Measurements from ENCODE around the gene CTSE.

- TF ChIP-seq, protein P1, sequence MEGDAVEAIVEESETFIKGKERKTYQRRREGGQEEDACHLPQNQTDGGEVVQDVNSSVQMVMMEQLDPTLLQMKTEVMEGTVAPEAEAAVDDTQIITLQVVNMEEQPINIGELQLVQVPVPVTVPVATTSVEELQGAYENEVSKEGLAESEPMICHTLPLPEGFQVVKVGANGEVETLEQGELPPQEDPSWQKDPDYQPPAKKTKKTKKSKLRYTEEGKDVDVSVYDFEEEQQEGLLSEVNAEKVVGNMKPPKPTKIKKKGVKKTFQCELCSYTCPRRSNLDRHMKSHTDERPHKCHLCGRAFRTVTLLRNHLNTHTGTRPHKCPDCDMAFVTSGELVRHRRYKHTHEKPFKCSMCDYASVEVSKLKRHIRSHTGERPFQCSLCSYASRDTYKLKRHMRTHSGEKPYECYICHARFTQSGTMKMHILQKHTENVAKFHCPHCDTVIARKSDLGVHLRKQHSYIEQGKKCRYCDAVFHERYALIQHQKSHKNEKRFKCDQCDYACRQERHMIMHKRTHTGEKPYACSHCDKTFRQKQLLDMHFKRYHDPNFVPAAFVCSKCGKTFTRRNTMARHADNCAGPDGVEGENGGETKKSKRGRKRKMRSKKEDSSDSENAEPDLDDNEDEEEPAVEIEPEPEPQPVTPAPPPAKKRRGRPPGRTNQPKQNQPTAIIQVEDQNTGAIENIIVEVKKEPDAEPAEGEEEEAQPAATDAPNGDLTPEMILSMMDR (IDR thresholded peaks at IDR 0.05 in 2 of 3, conservative IDR thresholded peaks at IDR 0.05 in 1 of 3; ENCODE audit: insufficient read depth in 2 of 3, low read depth in 1 of 3, low read length in 3 of 3) = peak; percentile 89 to 95 (median 93)
- no peak for TF ChIP-seq POLR2AphosphoS5 (IDR thresholded peaks at IDR 0.05; ENCODE audit: control insufficient read depth, insufficient read depth, low read depth, low read length)
- TF ChIP-seq MAX (CRISPR knock-in tag; IDR thresholded peaks at IDR 0.05) = no peak
- no peak for TF ChIP-seq PTRF (tag; IDR thresholded peaks at IDR 0.05)
- no peak for TF ChIP-seq EZH2 (IDR thresholded peaks at IDR 0.05; ENCODE audit: borderline replicate concordance, low read depth, low read length)
- TF ChIP-seq NRF1 (conservative IDR thresholded peaks at IDR 0.05 in 1 of 2, IDR thresholded peaks at IDR 0.05 in 1 of 2) = peak; percentile 67 to 75
- no peak for TF ChIP-seq NFYB (IDR thresholded peaks at IDR 0.05; ENCODE audit: extremely low read depth, insufficient read length)
- TF ChIP-seq ZNF311 (CRISPR knock-in tag; IDR thresholded peaks at IDR 0.05) = no peak
- no peak for TF ChIP-seq POLR2A (conservative IDR thresholded peaks at IDR 0.05)
- no peak for TF ChIP-seq GTF3C2 (IDR thresholded peaks at IDR 0.05; ENCODE audit: borderline replicate concordance, extremely low read depth, insufficient read length)
- no peak for TF ChIP-seq HDGF (IDR thresholded peaks at IDR 0.05)
- TF ChIP-seq SIRT6 (IDR thresholded peaks at IDR 0.05; ENCODE audit: low read depth, low read length) = no peak
- TF ChIP-seq HMG20A (CRISPR knock-in tag; conservative IDR thresholded peaks at IDR 0.05) = no peak
- TF ChIP-seq, protein P2, sequence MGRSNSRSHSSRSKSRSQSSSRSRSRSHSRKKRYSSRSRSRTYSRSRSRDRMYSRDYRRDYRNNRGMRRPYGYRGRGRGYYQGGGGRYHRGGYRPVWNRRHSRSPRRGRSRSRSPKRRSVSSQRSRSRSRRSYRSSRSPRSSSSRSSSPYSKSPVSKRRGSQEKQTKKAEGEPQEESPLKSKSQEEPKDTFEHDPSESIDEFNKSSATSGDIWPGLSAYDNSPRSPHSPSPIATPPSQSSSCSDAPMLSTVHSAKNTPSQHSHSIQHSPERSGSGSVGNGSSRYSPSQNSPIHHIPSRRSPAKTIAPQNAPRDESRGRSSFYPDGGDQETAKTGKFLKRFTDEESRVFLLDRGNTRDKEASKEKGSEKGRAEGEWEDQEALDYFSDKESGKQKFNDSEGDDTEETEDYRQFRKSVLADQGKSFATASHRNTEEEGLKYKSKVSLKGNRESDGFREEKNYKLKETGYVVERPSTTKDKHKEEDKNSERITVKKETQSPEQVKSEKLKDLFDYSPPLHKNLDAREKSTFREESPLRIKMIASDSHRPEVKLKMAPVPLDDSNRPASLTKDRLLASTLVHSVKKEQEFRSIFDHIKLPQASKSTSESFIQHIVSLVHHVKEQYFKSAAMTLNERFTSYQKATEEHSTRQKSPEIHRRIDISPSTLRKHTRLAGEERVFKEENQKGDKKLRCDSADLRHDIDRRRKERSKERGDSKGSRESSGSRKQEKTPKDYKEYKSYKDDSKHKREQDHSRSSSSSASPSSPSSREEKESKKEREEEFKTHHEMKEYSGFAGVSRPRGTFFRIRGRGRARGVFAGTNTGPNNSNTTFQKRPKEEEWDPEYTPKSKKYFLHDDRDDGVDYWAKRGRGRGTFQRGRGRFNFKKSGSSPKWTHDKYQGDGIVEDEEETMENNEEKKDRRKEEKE (IDR thresholded peaks at IDR 0.05; ENCODE audit: borderline replicate concordance in 1 of 2, control insufficient read depth in 1 of 2, low read depth in 2 of 2, low read length in 1 of 2) = no peak
These were observed 7.0 kb upstream of the CTSE start for GRCh38 chr1:206030714-206031113.
